GM20431 (cell line): ENCODE results near the gene SLC44A5.
"Not testable (repeated sequence)": the region's sequence is repeated elsewhere in the genome, so short reads cannot be mapped to it uniquely, and the experiment has no call there.

Source experiments
- in situ Hi-C: fragments of 300-500 bp; cut with MseI, MboI; formaldehyde crosslinking; loops from one replicate; pipeline ENCODE4 v1.15.0; 2020; ENCODE audit warnings: low sequenced_read_pairs; ENCODE audit not compliant: unreplicated experiment

The SLC44A5 gene

DNA sequence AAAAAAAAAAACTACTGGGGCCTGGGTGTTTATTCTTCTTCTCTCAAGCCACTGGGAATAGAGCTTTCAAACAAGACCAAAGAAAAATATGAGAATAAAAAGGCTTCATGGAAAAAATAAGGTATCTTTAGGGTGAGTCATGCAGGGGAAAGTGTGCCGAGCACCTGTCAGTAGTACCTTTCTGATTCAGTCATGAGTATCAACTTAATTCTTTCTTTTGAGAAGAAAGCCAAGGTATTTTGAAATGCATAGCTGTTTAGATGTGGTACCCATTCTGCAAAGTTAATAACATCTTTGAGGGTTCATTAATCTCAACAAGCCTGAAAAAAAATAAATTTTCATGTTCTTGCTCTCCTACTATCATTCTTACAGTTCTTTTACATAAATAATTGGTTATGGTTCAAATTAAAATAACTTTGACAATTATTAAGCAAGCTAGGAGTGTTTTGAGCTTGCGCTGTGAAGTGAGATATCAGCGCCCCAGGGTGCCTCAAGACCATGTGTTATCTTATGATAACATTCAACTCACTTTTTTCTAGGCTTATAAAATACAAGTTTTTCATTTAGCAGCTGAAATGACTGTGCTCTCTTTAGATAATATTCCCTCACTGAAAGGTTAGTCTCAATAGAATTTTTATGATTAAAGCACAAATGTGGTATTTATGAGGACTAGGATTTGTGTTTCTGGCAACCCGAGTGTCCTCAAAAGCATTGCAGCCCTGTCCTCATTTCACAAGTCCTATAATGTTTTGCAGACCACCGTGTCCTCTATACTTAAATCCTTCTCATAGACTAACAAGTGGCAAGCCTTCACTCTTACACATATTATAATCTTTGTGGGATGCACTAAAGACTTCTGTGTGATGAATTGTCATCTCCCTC, 138.6 kb downstream of the SLC44A5 start:
- in situ Hi-C loops: no loop called here

DNA sequence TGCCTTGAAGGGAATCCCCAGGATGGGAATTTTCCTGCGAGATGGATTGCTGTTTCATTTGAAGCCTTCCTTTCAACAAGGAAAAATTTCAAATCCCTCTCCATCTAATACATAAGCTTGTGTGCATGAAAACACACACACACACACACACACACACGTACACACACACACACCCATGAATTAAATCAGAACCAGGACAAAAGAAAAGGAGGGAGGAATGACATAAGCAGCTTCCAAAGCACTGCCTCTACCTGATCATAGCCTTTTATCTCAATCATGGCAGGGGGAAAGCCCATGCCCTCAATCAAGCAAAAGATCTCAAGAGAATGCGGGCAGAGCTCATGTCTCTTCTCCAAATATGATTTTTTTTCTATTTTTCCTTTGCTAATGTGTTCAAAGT, 139.7 kb downstream of the SLC44A5 start:
- in situ Hi-C loops: no loop called here

DNA sequence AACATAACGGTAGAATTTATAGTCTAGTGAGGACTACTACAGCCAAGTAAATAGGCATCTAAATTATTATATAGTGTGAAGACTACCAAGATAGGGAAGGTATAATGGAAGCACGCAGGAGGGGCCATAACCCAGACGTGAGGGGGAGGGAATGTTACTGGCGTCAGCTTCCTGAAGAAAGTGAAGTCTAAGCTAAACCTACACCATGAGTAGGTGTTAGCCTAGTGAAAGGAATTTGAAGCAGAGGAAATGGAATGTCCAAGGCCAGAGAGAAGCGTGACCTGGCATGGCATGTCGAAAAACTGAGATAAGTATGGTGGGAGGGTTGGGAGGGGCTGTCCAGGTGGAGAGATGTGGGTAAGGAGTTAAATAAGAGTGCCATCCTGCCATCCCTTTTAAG, 140.5 kb downstream of the SLC44A5 start:
- in situ Hi-C loops: no loop called here

DNA sequence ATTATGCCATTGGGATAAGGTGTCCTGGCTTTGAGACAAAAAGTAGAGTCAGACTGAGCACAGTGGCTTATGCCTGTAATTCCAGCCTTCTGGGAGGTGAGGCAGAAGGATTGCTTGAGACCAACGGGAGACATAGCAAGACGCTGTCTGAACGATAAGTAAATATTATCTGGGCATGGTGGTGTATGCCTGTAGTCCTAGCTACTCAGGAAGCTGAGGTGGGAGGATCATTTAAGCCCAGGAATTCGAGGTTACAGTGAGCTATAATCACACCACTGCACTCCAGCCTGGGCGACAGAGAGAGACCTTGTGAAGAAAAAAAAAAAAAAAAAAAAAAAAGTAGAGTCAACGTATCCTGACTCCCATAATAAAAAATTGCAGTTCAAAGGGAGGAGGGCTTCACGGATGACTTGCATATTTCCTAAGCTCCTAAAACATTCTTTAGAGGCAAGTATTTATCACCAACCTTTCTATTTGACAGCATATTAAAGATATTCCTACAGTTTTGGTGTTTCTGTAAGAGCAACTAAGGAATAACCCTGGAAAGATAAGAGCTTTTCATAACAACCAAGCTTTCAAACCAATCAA, 141.2 kb downstream of the SLC44A5 start:
- in situ Hi-C loops: no loop called here

DNA sequence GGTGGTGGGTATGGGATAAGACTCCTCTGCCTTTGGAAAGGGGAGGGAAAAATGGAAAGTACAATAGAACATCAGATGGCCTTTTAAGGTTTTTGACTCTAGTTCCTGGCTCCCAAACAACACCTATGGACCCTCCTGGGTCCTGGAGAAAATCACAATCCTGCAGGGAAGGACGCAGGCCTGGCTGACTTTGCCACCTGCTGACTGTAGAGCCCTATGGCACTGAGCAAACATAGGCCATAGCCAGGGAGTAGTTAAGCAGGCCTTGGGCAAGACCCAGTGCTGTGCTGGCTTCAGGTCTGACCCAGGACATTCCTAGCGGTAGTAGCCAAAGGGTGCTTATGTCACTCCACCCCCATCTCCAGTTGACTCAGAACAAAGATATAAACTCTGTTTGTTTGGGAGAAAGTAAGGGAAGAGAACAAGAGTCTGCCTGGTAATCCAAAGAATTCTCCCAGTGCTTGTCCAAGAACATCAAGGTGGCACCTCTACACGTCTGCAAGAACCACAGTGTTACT, 149.0 kb downstream of the SLC44A5 start:
- in situ Hi-C loops: no loop called here

DNA sequence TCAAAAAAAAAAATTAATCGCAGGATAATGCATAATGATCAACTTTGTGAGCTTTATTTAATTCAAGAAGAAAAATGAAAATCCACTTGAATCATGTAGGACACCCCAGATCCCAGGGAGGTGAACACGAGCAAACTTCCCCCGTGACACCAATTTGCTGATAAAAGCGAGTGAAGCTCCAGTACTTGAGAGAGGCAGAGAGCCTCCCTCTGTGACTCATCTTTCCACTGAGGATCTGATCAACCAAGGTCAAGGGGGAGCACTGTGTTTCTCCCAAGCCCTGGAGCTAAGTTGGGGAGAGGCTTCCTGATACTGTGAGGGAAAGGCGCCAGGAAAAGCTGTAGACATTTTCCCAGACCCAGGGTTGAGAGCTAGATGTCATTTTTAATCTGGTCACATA, 160.9 kb downstream of the SLC44A5 start:
- in situ Hi-C loops: no loop called here

DNA sequence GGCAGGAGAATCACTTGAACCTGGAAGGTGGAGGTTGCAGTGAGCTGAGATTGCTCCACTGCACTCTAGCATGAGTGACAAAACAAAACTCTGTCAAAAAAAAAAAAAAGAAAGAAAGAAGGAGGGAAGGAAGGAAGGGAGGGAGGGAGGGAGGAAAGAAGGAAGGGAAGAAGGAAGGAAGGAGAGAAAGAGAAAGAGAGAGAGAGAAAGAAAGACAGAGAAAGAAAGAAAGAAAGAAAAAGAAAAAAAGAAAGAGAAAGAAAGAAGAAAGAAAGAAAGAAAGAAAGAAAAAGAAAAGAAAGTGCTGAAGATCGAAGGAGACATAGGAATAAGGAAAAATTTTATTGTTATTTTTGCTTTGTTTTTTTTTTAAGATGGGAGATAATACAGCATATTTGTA, 166.7 kb downstream of the SLC44A5 start:
- in situ Hi-C loops: no loop called here

DNA sequence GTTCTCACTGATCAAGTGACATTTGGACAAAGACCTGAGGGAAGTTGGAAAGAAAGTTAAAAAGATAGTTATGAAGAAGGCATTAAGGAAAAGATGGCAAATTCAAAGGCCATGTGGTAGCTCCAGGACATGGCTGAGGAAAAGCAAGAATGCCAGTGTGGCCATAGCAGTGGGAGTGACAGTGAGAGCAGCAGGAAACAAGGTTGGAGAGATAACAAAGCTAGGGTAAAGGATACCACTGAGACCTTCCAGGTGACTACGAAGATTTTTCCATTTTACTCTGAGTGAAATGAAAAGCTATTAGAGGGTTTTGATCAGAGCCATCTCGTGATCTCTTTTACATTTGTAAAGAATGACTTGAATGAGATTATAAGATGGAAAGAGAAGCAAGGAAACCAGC, 170.6 kb downstream of the SLC44A5 start:
- in situ Hi-C loops: no loop called here

DNA sequence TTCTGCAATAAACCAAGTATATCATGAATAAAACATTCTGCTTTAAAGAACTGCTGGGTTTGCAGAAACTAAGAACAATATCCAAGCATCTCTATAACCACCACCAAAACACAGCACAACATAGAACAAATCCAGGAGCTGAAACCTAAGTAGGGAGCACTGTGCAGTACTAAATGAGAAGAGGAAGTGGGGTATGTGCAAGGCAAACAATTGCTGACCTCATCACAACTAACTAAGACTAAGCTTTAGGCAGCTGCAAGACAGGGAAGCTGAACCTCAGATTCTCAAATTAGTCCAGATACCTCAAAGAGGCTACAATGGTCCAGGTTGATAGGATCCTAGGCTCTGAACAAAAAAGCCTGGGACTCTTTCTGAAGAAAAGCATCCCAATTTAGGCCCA, 172.6 kb downstream of the SLC44A5 start:
- in situ Hi-C loops: no loop called here

DNA sequence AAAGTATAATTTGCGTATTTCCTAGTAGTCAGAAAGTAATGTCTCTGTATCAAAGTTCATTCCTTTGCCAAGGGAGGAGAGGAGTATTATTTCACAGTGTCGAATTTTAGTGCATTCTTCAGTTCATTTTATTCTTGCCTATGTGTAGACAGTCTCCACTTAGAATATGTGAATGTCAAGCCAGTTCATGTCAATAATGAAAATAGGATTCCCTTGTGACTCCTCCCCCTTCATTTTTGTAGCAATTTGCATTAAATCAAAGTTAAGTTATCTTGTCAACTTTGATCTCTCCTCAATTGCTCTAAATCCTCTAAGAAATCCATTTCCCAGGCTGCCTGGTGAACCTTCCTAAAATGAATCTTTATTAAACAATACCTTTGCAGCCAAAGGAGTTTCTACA, 179.1 kb downstream of the SLC44A5 start:
- in situ Hi-C loops: no loop called here

DNA sequence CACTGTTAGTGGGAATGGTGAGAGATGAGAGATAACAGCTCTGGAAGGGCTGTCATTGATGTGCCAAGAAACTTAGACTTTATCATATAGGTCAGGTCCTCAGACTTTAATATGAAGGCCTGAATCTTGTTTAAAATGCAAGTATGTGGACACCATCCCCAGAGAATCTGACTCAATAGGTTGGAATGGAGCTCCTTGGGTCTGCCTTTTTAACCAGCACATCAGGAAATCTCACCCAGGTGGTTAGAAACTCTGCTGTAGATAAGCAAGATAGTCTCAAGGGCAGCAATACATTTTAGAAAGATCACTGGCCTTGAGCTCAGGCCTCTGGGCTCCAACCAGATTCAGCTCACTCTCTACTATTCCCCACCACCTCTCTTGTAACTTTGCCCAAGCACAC, 180.4 kb downstream of the SLC44A5 start:
- in situ Hi-C loops: no loop called here

DNA sequence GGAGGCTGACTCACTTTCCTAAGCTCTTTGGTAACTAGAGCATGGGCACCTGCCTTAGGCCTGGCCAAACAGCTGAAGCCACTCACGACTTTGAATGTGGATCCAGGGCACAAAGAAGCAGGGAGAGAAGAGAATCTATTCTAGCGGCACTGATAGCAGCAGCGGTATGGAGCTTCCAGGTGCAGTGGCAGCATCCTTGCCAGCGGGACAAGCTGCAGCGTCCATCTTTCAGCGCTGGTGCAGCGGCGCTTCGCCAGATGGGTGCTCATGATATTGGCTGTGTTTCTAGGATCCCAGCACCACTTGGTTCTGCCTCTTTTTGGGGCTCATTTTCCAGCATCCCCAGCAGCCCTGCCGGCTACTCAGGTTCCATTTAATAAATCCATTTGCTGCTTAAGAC, 184.2 kb downstream of the SLC44A5 start:
- in situ Hi-C loops: no loop called here

DNA sequence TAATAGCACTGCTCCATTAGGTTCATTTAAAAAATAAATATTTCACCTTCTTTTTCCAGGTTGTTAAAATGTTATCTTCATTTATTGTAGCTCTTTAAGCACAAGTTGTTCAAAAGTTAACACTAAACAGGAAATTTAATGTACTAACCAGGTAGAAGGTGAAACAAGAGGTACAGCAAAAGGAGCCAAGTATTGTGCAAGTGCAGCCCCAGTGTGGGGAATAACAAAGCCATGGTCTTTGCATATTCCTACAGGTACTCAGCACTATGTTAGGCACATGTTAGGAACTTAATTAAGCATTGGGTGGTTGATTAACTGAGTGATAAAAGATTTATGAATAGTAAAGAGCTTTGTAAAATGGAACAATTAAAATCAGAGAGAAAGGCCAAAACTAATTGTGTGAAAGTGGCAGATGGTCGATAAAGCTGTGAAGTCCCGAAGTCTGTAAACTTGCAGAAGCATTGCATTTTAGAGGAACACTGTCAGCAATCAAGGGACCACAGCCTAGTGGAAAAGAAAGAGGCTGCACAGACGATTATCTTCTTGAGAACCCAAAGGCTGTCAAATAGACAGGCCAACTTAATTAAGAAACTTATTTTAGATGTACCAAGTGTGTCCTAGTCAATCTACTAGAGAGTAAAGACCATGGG, 185.8 kb downstream of the SLC44A5 start:
- in situ Hi-C loops: no loop called here

DNA sequence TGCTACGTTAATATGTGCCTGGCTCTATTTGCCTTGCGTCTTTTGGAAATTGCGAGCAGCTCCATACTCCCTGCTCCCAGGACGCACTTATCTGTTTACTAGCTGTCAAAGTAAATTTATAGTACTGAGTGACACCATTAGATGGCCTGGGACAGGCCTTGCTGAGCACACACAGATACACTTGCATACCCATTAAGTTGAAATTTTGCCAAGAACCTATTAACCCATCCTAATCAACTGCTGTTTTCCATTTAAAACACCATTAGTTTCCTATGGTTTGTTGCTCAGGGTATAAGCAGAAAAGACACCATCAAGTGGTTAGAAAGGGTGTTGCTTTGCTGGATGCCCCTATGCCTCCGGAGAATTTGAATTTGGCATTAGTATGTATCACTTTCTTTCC, 187.3 kb downstream of the SLC44A5 start:
- in situ Hi-C loops: no loop called here

DNA sequence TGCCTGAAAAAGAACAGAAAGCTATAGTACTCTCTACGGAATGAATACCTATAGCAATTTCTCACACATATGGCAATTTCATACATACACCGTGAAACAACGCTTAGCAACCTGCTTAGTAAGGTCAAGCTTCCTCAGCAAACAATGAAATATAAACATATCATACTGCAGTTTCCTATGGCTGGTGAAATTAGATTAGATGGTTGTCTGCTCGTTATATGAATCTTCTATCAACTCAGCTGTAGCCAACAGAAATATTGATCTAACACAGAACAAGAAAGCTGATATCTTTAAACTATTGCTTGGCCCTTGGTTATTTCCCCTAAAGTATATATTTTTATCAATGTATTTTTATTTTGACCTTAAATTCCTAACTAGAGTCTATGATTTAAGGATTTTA, 187.8 kb downstream of the SLC44A5 start:
- in situ Hi-C loops: no loop called here

DNA sequence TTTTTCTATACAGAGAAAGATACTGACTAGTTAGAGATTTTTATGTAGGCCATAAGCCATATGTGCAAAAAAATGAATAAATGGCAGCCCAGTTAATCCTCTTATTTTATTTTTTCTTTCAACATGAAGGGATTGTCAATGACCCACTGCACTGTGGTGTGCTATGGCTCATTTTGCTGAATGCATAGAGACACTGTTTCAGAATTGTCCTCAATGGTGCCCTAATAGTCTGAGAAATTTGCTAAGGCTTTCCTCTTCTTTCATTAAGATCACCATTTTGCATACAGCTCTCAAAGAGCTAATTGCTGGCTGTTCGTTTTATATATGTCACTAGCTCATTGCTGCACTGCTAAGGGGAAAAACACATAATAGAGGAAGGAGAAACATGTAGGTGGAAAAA, 189.5 kb downstream of the SLC44A5 start:
- in situ Hi-C loops: no loop called here

DNA sequence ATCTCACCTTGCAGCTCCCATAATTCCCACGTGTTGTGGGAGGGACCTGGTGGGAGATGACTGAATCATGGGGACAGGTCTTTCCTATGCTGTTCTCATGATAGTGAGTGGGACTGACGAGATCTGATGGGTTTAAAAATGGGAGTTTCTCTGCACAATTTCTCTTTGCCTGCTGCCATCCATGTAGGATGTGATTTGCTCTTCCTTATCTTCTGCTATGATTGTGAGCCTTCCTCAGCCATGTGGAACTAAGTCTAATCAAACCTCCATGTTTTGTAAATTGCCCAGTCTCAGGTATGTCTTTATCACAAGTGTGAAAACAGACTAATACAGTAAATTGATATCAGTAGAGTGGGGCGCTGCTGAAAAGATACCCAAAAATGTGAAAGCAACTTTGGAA, 195.7 kb downstream of the SLC44A5 start:
- in situ Hi-C loops: no loop called here

DNA sequence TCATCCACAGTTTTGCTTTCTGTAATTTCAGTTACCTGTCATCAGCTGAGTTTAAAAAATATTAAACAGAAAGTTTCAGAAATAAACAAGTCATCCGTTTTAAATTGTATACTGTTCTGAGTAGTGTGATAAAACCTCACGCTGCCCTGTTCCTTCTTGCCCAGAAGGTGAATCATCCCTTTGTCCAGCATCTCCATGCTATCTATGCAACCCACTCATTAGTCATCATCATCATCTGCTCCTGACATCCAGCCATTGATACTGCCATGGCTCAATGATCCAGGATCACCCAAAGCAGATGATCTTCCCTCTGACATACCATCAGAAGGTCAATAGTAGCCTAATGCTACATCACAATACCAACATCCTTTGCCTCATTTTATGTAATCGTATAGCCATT, 198.3 kb downstream of the SLC44A5 start:
- in situ Hi-C loops: no loop called here

DNA sequence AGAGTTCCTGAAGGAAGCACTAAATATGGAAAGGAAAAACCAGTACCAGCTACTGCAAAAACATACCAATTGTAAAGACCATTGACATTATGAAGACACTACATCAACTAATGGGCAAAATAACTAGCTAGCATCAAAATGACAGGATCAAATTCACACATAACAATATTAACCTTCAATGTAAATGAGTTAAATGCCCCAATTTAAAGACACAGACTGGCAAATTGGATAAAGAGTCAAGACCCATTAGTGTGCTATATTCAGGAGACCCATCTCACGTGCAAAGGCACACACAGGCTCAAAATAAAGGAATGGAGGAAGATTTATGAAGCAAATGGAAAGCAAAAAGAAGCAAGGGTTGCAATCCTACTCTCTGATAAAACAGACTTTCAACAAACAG, 206.2 kb downstream of the SLC44A5 start:
- in situ Hi-C loops: not testable (repeated sequence)

DNA sequence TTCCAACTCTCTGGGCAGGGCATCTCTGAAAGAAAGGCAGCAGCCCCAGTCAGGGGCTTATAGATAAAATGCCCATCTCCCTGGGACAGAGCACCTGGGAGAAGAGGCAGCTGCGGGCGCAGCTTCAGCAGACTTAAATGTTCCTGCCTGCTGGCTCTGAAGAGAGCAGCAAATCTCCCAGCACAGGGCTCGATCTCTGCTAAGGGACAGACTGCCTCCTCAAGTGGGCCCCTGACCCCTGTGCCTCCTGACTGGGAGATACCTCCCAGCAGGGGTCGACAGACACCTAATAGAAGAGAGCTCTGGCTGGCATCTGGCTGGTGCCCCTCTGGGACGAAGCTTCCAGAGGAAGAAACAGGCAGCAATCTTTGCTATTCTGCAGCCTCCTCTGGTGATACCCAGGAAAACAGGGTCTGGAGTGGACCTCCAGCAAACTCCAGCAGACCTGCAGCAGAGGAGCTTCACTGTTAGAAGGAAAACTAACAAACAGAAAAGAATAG, 207.7 kb downstream of the SLC44A5 start:
- in situ Hi-C loops: not testable (repeated sequence)

DNA sequence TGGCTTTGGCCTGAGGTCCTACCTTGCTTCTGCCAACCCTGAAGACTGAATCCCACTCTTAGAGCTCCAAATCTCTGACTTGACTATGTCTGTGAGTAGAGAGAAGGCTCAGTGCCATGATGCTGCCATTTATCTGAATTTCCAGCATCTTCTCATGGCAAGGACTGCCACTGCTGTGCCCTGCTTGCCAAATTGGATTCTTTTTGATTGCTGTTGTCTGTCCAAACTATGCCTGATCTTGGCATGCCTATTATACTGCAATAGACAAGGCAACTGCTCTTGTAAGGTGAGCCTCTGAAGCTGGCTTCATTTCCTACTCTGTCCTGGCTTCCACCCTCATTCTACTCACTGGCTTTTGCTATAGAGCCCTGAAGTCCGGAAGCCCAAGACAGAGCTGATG, 210.2 kb downstream of the SLC44A5 start:
- in situ Hi-C loops: no loop called here
